CD4-positive, alpha-beta T cell treated with Interleukin-21 for 1 hour (primary cell): ENCODE results near the gene AOPEP.

ENCODE experiments used
- DNase-seq: peaks from one replicate; pipeline ENCODE4 v3.0.0-alpha.2; 2020

The AOPEP gene

DNA sequence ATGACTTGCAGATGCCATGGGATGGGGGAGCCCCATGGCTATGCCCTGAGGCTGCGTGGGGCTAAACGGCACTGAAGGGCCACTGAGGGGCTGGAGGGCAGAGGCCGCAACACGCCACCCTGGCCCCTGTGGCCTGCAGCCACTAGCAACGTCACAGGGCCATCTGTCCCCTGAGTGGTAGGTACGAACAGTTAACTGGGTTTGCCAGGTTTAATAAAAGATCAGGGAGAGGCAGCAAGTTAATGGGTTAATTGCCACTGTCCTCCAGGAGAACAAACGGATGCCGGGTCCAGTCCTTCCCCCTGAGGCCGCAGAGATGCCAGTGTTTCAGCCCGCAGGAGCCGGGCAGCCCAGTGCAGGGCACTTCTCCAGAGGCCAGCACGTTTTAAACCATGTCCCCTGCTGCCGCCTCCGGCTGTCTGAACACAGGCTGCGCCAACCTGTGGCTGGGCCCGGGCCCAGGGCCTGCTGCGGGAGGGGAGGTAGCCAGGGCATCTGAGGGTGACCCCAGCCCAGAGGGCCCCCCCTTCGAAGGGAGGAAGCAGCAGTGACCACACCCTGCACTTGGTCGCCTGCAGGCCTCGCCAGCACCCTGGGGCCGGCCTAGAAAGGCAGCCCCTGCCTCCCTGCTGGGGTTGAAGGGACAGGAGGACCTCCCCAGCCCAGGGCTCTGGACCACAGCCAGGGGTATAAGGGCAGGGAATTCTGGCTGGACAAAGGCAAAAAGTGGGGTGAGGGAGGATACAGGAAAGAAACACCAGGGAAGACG, 363.7 kb downstream of the AOPEP start:
- DNase-seq, result no peak

- no peak for DNase-seq
Measured at GRCh38 chr9:95090871-95091577, 364.5 kb downstream of the AOPEP start.

DNA sequence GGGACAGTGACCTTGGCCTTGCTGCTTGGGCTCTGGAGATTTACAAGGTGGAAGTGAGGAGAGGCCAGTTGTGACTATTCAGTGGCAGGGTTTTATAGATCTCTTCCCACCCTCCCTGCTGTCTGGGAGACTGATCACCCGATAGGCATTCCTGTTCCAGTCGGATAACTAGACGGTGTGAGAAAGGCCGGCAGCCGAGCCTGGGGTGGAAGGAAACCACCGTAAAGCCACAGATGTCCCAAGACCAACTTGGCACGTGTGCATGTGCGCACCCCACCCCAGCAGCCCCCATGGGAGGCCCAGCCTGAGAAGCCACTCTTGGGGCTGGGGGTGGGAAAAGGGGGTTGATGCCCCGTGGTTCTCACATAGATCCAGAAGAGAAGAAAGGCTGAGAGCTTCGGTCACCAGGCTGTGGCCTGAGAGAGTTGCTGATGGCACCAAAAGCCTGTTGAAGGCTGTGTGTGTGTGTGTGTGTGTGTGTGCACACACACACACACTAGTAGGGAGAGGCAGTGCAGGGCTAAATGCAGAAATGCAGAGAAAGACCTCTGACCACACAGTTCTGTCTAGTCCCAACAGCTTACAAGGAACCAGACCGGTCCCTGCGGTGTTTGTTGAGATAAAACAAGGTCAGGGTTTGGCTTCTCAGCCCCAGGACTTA, 365.2 kb downstream of the AOPEP start:
- no peak for DNase-seq

DNA sequence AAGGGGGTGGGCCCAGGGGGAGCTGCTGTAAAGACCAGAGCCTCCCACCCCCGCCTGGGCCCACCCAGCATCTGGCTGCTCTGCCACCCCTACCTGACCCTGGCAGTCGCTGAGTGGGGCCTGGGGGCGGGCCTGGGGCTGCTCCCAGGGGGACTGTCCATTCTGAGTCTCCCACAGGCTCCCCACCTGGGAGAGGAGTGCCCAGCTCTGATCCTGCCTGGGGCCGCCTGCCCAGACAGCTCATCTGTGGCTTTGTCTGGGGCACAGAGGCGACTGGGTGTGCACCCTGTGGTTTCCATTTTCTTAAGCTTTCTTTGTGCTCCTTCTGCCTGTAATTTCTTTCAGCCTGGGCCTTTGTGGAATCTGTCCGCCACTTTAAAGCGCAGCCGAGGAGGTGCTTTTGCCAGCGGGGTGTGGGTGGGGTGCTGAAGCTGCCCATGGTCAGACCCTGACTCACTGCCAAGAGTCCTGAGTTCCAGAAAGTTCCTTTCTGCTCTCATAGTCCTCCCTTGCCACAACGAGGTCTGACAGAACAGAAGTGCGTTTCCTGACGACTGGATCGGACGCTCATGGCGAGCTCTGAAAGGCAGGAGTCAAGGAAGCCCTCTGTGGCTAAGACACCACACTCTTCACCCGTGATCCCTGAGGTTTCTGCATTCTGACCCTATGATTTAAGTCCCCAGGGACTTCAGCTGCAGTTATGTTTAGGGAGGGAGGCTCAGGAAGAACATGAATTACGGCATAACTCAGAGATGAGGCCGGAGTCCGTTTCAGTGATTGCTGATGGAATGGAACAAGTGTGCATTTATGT, 366.0 kb downstream of the AOPEP start:
- DNase-seq, result no peak

DNA sequence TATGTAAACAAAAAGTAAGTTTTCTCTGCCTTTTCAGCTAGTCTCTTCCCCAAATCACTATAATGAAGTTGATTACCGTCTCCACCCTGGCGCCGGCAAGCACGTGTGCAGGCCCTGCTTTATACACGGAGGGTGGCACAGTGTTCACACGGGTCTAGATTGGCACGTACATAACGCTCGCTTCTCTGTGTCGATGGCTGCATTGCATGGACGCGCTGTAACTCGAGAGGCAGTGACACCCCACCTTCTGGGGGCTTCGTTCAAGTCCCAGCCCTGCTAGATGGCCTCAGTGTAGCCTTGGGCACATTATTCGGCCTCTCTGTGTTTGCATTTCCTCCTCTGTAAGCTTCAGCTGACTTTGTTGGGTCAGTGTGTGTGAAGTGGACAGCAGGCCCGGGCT, 367.1 kb downstream of the AOPEP start:
- no peak for DNase-seq

DNA sequence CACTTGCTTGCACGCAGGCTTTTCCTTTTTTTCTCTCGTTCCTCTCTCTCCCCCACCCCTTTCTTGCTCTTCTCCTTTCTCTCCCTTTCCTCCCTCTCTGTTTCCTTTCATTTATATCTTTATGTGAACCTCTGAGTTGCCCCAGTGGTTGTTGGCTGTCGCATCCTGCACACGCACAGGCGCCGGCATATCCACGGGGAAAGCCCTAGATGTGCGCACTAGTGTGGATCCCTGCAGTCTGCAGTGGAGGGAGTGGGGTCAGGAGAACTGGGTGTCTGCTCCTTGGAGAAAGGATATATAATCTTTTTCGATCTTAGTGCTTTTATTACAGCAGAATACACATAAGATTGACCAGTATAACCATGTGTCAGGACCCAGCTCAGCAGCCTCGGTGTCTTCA, 367.5 kb downstream of the AOPEP start:
- DNase-seq, result no peak

DNA sequence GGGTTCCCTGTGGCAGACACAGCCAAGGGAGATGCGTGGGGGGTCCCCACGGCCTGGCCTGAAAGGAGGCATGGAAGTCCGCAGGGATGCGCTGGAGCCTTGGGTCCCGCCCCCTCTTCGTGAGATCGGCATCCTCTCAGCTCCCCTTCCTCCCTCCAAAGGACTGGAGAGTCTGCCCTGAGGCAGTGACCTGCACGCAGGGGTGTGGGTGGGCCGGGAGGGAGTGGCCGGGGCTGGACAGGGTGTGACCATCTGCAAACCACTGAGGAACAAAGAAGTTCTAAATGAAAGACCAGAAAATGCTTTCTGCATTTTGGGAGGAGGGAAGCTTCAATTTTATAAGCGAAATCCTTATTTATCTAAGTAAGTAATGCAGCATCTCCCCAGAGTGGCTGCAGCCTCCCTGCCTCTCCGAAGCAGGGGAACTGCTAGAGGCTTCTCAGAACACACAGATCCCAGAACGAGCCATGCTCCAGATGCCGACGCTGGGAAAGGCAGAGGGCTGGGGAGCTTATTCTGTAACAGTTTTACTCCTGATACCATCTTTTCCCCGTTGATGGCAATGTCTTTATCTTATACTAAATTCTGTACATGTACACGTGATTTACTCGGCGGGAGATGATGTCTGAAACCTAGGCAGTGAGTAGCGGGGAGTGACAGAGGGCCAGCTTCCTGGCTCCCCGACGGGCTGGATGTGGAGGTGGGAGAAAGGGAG, 369.3 kb downstream of the AOPEP start:
- DNase-seq, result no peak

DNA sequence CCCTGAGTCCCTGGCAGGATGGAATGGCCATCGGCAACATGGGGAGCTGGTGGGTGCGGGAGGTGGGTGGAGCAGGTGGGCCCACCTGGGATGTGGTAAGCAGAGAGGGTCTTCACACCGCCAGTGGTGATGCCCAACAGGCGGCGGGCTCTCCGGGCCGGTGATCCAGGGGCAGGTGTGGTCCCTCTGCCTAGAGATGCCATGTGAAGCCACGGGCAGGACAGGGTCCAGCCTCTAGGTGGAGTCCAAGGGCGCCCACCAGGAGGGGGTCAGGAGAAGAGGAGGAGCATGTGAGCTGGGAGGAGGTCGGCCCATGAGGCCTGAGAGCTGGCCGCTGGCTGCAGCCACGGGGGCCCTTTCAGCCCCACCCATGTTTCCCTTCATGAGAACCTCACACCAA, 369.9 kb downstream of the AOPEP start:
- DNase-seq, result no peak

- no peak for DNase-seq
Measured at GRCh38 chr9:95096807-95097206, 370.3 kb downstream of the AOPEP start.

DNA sequence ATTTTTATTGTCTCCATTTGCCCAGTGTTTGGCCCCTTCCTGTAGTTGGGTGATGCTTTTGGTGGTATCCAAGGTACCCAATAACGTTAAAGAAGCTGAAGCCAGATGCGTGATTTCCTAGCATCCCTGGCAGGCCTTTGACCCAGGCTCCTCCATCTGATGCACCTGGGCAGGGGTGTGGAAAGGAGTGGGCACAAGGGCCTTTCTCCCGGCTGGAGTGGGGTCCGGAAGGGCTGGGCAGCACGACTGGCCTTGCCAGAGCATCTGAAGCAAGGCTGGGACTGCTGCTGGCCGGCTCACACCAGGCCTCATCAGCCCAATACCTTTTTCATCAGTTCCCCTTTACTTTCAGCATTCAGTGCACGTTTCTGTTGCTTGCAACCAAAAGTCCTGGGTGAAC, 370.8 kb downstream of the AOPEP start:
- no peak for DNase-seq

DNA sequence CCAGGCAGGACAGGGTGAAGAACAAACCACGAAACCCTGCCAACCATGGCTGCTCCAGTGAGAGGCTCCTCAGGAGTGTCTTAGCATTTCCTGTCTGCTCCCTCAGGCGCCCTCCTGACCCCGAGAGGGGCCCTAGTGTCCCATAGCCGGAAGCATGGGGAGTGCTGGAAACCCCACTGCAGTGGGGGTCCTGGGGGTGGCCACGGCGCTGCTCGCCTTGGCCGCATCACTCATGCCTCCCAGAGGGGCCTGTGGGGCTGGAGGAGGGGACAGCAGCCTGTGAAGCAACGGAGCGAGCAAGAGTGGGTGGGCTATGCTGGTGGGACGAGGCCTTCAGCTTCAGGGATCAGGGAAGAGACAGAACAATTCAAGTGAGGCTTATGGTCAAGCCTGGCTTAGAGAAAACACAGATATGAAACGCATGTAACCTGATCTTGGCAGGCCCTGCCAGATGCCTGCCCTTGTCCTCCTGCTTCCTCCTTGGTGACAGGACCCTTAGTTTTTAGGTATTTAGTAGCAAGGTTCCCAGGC, 372.0 kb downstream of the AOPEP start:
- DNase-seq, result no peak

DNA sequence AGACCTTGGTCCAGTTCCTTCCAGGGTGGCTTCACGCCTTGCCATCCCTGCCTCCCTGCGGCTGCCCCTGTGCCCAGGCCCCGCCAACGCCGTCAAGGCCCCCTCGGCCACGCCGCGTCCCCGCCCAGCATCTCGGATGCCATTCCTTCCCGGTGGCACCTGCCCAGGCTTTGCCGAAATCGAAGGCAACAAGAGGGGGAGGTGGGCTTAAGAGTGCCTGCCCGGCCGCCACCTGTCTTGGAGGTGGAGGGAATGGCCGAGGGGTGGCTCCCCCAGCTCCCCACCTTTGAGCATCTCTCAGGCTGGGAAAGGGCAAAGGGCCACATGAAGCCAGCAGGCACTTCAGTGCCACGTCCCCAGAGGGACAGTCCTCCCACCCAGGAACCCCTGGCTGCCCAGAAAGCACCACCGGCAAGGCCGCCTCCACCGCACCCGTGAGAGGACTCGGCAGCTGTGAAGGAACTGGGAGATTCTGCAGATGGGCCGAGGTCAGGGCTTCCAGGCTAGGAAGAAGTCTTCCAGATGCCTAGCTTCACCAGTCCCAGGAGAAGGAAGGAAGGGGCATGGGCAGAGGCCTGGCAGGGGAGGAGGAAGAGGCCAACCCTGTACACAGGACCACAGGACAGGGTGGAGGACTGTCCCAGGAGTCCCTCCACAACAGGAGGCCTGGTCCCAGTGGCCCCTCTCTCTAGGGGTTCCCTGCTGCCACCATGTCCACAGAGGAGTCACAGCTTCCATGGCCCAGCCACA, 373.0 kb downstream of the AOPEP start:
- DNase-seq, result no peak

DNA sequence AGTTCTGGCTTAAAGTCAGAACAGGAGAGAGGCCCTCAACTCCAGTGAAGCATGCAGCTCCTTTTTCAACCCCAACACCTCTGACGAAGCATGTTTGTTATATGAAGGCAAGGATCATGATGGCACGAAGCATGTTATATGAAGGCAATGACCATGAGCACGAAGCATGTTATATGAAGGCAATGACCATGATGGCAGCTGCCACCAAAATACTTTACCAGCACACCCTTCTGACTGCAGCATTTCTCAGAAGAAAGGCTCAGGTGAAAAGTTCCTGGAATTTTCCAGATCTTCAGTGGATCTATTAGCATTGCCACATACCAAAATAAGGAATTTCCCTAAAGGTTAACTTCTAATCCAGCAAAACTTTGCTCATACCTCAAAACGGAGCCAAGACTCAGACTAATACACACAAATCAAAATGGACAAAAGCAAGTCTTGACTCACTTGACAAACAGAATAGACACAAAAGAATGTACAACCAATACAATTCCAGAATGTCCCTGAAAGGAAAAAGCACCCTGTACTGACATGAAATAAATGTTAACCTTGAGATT, 373.6 kb downstream of the AOPEP start:
- no peak for DNase-seq

GRCh38 chr9:95101326-95101725, 374.8 kb downstream of the AOPEP start:
- no peak for DNase-seq

- no peak for DNase-seq
Measured at GRCh38 chr9:95102001-95102433, 375.5 kb downstream of the AOPEP start.

GRCh38 chr9:95102572-95102971, 376.1 kb downstream of the AOPEP start:
- no peak for DNase-seq

- no peak for DNase-seq
Measured at GRCh38 chr9:95103281-95103771, 376.8 kb downstream of the AOPEP start.

- DNase-seq, result no peak
Measured at GRCh38 chr9:95103871-95104580, 377.5 kb downstream of the AOPEP start.

GRCh38 chr9:95104581-95104960, 378.1 kb downstream of the AOPEP start:
- DNase-seq, result no peak

DNA sequence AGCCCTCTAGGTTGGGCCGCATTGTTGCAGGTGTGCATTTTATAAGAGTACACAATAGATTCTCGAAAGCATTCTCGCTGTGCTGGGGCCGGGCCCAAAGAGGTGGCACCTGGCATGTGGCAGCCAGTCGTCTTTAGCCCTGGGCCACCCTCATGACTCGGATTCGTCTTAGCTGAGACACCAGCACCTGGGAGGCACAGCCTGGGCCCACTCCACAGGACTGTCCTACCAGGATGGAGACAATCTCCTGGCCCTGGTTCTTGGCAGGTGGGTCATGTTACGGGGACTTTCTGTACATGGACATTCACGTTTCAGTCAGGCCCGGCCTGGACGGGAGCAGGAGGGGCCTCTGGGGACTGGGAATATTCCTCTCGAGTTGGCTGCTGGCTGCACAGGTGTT, 378.5 kb downstream of the AOPEP start:
- DNase-seq, result no peak
